COLO668 (cell line): ENCODE measurements around the gene CHRNA4.

Experiments
- DNase-seq: peaks from one replicate; lab custom pipeline; 2025; ENCODE audit not compliant: unreplicated experiment; lab: John Stamatoyannopoulos, UW

CHRNA4 gene

DNA sequence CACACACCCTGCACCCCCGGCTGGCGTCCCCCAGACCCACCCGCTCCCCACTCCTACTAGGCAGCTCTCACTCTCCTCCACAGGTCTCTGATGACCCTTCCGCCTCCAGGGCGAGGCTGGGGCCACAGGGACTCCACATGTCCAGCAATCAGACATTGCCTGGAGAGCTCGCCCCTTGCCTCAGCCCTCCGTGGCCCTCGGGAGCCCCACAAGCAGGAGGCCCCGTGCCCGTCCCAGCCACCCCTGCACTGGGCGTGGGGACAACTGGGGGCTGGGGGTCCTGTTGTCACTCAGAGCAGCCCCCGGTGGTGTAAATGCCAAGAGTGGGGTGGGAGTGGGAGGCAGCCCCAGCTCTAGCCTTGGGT, 66.6 kb downstream of the CHRNA4 start:
- no peak for DNase-seq

DNA sequence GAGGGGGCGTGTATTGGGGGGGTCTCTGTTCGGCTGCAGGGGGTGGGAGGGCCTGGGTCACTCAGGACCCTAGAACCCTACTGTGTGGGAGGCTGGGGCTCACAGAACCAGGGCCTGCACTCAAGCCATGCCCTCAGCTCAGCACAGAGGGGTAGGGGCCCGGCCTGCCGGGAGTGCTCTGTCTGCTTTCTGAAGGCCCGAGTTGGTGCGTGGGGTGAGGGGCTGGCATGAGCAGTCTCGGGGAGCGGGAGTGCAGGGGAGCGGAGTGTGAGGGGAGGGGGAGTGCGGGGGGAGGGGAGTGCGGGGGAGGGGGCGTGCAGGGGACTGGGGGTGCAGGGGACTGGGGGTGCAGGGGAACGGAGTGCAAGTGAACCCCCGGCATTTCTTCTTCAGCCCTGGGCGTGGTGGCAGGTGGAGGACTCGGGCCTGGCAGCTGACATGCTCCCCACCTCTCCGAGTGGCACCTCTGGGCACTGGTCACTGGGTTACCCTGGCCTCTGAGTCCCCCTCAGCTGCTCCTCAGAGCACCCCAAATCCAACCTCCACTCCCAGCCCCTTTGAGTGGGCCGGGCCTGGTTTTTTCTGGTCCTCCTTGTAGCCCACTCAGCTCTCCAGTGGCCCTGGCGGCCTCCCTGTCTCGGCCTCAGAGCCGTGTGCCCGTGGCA, 67.1 kb downstream of the CHRNA4 start:
- no peak for DNase-seq

- DNase-seq = no peak
Measured at GRCh38 chr20:63293456-63293855, 67.7 kb downstream of the CHRNA4 start.
